IPS-18c (cell line): Measurements from ENCODE around the gene ACOX2.
A peak's percentile ranks its signal among the peaks of the same experiment; 100 is the strongest.

Source experiments
- H3K4me3 ChIP-seq: 2 replicates; pipeline ENCODE4 v1.7.0; 2013; ENCODE audit warnings: low read depth, mild to moderate bottlenecking, low read length, moderate library complexity; ENCODE audit not compliant: insufficient read depth
- H3K9me3 ChIP-seq: one replicate; pipeline ENCODE4 v1.6.1; 2013; ENCODE audit warnings: mild to moderate bottlenecking, low read length, moderate library complexity; ENCODE audit not compliant: control insufficient read depth, insufficient read depth

ACOX2 gene

GRCh38 chr3:58536501-58537411, at the start of gene ACOX2:
Gene ACOX2, minus strand, starts transcription at chr3:58537190. Its CDS starts 2,084 bp downstream, at chr3:58535106.
- no peaks in the 10 kb centered on the region for H3K9me3 ChIP-seq

GRCh38 chr3:58585994-58586393, 49.0 kb upstream of the ACOX2 start:
- H3K9me3 ChIP-seq: peaks cover 2% of the 10 kb centered on the region
- H3K4me3 ChIP-seq: no peak overlapping the region; the same call in 1 of the 2 replicates

More at GRCh38 chr3:58536501-58537411, at the start of gene ACOX2:
- H3K4me3 ChIP-seq: no peak within 1 kb of the TSS

GRCh38 chr3:58585005-58585786, 48.2 kb upstream of the ACOX2 start:
- Histone ChIP-seq H3K4me3 (peak overlapping the region; percentile 5; the same call in 1 of the 2 replicates), H3K9me3 (peaks cover 2% of the 10 kb centered on the region)

- Histone ChIP-seq H3K9me3 (peaks cover 2% of the 10 kb centered on the region), H3K4me3 (no peak overlapping the region; the same call in 1 of the 2 replicates)
These were observed 47.7 kb upstream of the ACOX2 start for GRCh38 chr3:58584690-58585004.

- H3K9me3 ChIP-seq: peaks cover 2% of the 10 kb centered on the region
These were observed 44.5 kb upstream of the ACOX2 start for GRCh38 chr3:58581328-58582091.

GRCh38 chr3:58580826-58581327, 43.9 kb upstream of the ACOX2 start:
- Histone ChIP-seq H3K4me3 (no peak overlapping the region), H3K9me3 (no peaks in the 10 kb centered on the region)

More at GRCh38 chr3:58581328-58582091, 44.5 kb upstream of the ACOX2 start:
- no peak overlapping the region; the same call in 1 of the 2 replicates for H3K4me3 ChIP-seq

GRCh38 chr3:58578873-58579272, 41.9 kb upstream of the ACOX2 start:
- Histone ChIP-seq H3K4me3 (no peak overlapping the region), H3K9me3 (no peaks in the 10 kb centered on the region)

GRCh38 chr3:58577269-58577821, 40.4 kb upstream of the ACOX2 start, which contains the start of gene FAM107A:
Gene FAM107A, minus strand, starts transcription at chr3:58577391. Its CDS starts 7,531 bp downstream, at chr3:58569860.
- H3K4me3 ChIP-seq: no peak within 1 kb of the TSS
- no peaks in the 10 kb centered on the region for H3K9me3 ChIP-seq

GRCh38 chr3:58576716-58577115, 39.7 kb upstream of the ACOX2 start:
- H3K4me3 ChIP-seq: no peak overlapping the region
- no peaks in the 10 kb centered on the region for H3K9me3 ChIP-seq

GRCh38 chr3:58575971-58576652, 39.1 kb upstream of the ACOX2 start:
- Histone ChIP-seq H3K9me3 (no peaks in the 10 kb centered on the region), H3K4me3 (no peak overlapping the region)

GRCh38 chr3:58574682-58575081, 37.7 kb upstream of the ACOX2 start:
- Histone ChIP-seq H3K4me3 (no peak overlapping the region), H3K9me3 (no peaks in the 10 kb centered on the region)

GRCh38 chr3:58574106-58574505, 37.1 kb upstream of the ACOX2 start:
- no peaks in the 10 kb centered on the region for H3K9me3 ChIP-seq
- H3K4me3 ChIP-seq: no peak overlapping the region

GRCh38 chr3:58573640-58574039, 36.6 kb upstream of the ACOX2 start:
- Histone ChIP-seq H3K4me3 (no peak overlapping the region), H3K9me3 (no peaks in the 10 kb centered on the region)

GRCh38 chr3:58572634-58573230, 35.7 kb upstream of the ACOX2 start:
- Histone ChIP-seq H3K4me3 (no peak overlapping the region), H3K9me3 (no peaks in the 10 kb centered on the region)

GRCh38 chr3:58572013-58572633, 35.1 kb upstream of the ACOX2 start:
- H3K4me3 ChIP-seq: no peak overlapping the region
- H3K9me3 ChIP-seq: no peaks in the 10 kb centered on the region
